ENCODE data around the gene SLC22A17. TPM values are rescaled to one million over a fixed set of nuclear protein-coding genes. Genes with fewer than 3 reads are reported as not detected.

SLC22A17 gene
- total RNA-seq, 1 donor from 2014 or later: 49.0 TPM

DNA sequence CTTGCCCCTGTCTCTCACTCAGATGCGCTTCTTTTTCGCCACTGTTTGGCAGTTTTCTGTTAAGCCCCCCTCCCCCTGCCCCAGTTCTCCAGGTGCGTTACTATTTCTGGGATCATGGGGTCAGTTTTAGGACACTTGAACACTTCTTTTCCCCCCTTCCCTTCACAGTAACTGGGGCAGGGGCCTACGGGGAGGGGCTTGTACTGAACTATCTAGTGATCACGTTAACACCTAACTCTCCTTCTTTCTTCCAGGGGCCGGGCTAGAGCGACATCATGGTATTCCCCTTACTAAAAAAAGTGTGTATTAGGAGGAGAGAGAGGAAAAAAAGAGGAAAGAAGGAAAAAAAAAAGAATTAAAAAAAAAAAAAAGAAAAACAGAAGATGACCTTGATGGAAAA, 27.7 kb downstream of the SLC22A17 start:
- H3K36me3 Mint-ChIP-seq: peaks cover 11% of the 10 kb centered on the region
- DNase-seq (ENCODE audit: low spot score in 2 of 2, unreplicated experiment in 2 of 2): no peak
- TF ChIP-seq, protein P1, sequence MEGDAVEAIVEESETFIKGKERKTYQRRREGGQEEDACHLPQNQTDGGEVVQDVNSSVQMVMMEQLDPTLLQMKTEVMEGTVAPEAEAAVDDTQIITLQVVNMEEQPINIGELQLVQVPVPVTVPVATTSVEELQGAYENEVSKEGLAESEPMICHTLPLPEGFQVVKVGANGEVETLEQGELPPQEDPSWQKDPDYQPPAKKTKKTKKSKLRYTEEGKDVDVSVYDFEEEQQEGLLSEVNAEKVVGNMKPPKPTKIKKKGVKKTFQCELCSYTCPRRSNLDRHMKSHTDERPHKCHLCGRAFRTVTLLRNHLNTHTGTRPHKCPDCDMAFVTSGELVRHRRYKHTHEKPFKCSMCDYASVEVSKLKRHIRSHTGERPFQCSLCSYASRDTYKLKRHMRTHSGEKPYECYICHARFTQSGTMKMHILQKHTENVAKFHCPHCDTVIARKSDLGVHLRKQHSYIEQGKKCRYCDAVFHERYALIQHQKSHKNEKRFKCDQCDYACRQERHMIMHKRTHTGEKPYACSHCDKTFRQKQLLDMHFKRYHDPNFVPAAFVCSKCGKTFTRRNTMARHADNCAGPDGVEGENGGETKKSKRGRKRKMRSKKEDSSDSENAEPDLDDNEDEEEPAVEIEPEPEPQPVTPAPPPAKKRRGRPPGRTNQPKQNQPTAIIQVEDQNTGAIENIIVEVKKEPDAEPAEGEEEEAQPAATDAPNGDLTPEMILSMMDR (IDR thresholded peaks at IDR 0.05; ENCODE audit: unreplicated experiment): no peak
- no peaks in the 10 kb centered on the region for H3K27me3 Mint-ChIP-seq (ENCODE audit: low read depth)
- H3K4me3 Mint-ChIP-seq: no peak overlapping the region
- no peaks in the 10 kb centered on the region for H3K9me3 Mint-ChIP-seq
- peaks cover 28% of the 10 kb centered on the region for H3K4me1 Mint-ChIP-seq
- H3K27ac Mint-ChIP-seq: no peak overlapping the region

DNA sequence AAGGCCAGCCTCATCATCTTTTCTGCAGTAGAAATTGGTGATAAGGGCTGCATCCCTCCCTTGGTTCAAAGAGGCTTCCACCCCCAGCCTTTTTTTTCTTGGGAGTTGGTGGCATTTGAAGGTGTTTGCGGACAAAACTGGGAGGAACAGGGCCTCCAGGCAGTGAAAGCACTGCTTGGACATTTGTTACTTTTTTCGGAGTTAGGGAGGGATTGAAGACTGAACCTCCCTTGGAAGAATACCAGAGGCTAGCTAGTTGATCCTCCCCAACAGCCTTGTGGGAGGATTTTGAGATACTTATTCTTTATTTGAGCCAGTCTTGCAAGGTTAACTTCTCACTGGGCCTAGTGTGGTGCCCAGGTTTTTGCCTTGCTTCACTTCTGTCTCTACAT, 28.2 kb downstream of the SLC22A17 start:
- Mint-ChIP-seq H3K36me3 (peaks cover 16% of the 10 kb centered on the region), H3K27ac (no peak overlapping the region), H3K4me1 (peaks cover 32% of the 10 kb centered on the region), H3K4me3 (no peak overlapping the region), H3K9me3 (no peaks in the 10 kb centered on the region), H3K27me3 (ENCODE audit: low read depth) (no peaks in the 10 kb centered on the region)
- DNase-seq (ENCODE audit: low spot score in 2 of 2, unreplicated experiment in 2 of 2): no peak
- TF ChIP-seq, protein P1 (IDR thresholded peaks at IDR 0.05; ENCODE audit: unreplicated experiment): no peak

DNA sequence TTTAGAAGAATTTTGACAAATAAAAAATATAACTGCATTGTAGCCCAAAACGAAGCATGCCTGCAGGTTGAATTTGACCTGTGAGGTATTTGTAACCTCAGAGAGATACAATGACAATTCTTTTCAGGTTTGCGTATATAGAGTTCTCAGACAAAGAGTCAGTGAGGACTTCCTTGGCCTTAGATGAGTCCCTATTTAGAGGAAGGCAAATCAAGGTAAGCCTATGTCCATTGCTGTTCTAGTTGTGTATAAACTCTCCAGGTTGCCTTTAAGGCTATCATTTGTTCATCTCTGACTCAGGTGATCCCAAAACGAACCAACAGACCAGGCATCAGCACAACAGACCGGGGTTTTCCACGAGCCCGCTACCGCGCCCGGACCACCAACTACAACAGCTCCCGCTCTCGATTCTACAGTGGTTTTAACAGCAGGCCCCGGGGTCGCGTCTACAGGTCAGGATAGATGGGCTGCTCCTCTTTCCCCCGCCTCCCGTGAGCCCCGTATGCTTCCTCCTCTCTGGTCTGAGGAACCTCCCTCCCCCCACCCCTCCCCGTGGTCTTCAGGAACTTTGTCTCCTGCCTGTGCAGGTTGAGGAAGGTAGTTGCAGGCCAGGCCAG, 28.7 kb downstream of the SLC22A17 start:
- no peak for DNase-seq (ENCODE audit: low spot score in 2 of 2, unreplicated experiment in 2 of 2)
- H3K27me3 Mint-ChIP-seq (ENCODE audit: low read depth): no peaks in the 10 kb centered on the region
- H3K4me1 Mint-ChIP-seq: peaks cover 32% of the 10 kb centered on the region
- H3K9me3 Mint-ChIP-seq: no peaks in the 10 kb centered on the region
- TF ChIP-seq, protein P1 (IDR thresholded peaks at IDR 0.05; ENCODE audit: unreplicated experiment): no peak
- no peak overlapping the region for H3K4me3 Mint-ChIP-seq
- peak overlapping the region; percentile 66 for H3K27ac Mint-ChIP-seq
- H3K36me3 Mint-ChIP-seq: peaks cover 16% of the 10 kb centered on the region

DNA sequence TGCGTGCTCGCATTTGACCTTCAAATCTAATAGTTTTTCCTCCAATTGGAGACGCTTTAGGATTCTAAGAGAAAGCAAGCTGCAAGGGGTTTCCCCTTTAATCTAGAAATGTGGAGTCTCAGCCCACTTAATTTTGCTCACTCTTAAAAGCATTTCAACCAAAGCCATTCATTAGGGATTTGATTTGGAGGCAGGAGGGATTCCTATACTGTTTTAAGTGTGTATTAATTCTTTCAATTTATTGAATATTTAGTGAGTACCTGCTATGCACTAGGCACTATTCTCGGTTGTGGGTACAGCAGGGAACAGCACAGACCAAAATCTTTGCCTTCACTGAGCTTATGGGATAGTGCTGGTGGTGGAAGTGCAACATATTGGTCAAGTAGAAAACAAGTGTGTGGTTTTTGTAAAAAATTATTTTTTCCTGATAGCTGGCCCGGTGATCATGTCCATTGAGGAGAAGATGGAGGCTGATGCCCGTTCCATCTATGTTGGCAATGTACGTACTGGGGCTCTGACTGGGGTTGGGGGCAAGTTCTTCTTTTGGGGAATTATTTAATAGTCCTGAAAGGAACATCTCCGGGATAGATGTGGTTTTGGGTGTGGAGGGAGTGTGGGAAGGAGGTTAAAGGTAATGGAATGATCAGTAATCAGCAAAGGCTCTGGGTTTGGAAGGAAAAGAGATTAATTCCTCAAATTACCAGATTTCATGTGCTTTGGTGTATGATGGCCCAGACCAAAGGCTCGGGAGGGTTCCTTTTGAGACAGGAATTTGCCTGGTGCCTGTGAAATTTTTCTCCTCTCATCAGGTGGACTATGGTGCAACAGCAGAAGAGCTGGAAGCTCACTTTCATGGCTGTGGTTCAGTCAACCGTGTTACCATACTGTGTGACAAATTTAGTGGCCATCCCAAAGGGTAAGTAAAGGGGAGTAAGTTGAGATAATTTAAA, 29.8 kb downstream of the SLC22A17 start:
- Mint-ChIP-seq H3K36me3 (peaks cover 16% of the 10 kb centered on the region), H3K9me3 (no peaks in the 10 kb centered on the region)

More for the DNA sequence above, 29.8 kb downstream of the SLC22A17 start:
- no peak for DNase-seq (ENCODE audit: low spot score in 2 of 2, unreplicated experiment in 2 of 2)
- Mint-ChIP-seq H3K4me3 (peak overlapping the region; percentile 96), H3K4me1 (peaks cover 30% of the 10 kb centered on the region), H3K27me3 (ENCODE audit: low read depth) (no peaks in the 10 kb centered on the region), H3K27ac (peak overlapping the region; percentile 97)
- TF ChIP-seq, protein P1 (IDR thresholded peaks at IDR 0.05; ENCODE audit: unreplicated experiment): no peak

All from mesothelial cell of epicardium (in vitro differentiated cells).